Measurements from ENCODE around the gene ARHGAP9. TPM values are rescaled to one million over a fixed set of nuclear protein-coding genes. Genes with fewer than 3 reads are reported as not detected.

The ARHGAP9 gene
- total and polyA plus RNA-seq, 2 of the 4 experiments (the other 2 are of a cell fraction): 0.18 to 0.79 TPM

- ChIA-PET CTCF (no interaction called here), POLR2A (ENCODE audit: unreplicated experiment) (no interaction called here)
- no peaks in the 10 kb centered on the region for H3K36me3 ChIP-seq (ENCODE audit: control insufficient read depth, insufficient read depth, low read length)
- H2BK5ac ChIP-seq (ENCODE audit: low read depth, low read length, poor library complexity, severe bottlenecking): no peak overlapping the region
- no peak overlapping the region for H2AFZ ChIP-seq (replicated peaks; ENCODE audit: low read length, poor library complexity)
- H4K5ac ChIP-seq (ENCODE audit: low read depth, low read length): no peak overlapping the region
- H3K27ac ChIP-seq (ENCODE audit: insufficient read depth, low read length): no peak overlapping the region
- H3K27me3 ChIP-seq (ENCODE audit: control insufficient read depth, insufficient read depth, low read length): no peaks in the 10 kb centered on the region
- H3K14ac ChIP-seq (replicated peaks; ENCODE audit: low read depth, low read length): no peak overlapping the region
- H2BK20ac ChIP-seq (ENCODE audit: low read depth, low read length): no peak overlapping the region
- no peak overlapping the region for H4K8ac ChIP-seq (ENCODE audit: low read depth in 2 of 2, low read length in 2 of 2)
- WGBS, 2 experiments (ENCODE audit: extremely low coverage in 2 of 2, insufficient read length in 1 of 2): 93% methylated on average over 7 of the region's 7 CpGs; no CpG with 5 or more reads in 1 of the 2 experiments
- no peak for TF ChIP-seq MXI1 (IDR thresholded peaks at IDR 0.05; ENCODE audit: borderline replicate concordance, low read depth, low read length)
- TF ChIP-seq RAD21 (IDR thresholded peaks at IDR 0.05; ENCODE audit: low read length): no peak
- TF ChIP-seq NFE2L2 (IDR thresholded peaks at IDR 0.05; ENCODE audit: low read depth, low read length): no peak
- TF ChIP-seq MAZ (IDR thresholded peaks at IDR 0.05; ENCODE audit: borderline replicate concordance, low read depth, low read length): no peak
- TF ChIP-seq FOS (IDR thresholded peaks at IDR 0.05; ENCODE audit: low read depth, low read length): no peak
- TF ChIP-seq SMC3 (IDR thresholded peaks at IDR 0.05; ENCODE audit: low read depth, low read length): no peak
- no peak for TF ChIP-seq CHD1 (IDR thresholded peaks at IDR 0.05; ENCODE audit: low read depth, low read length)
- no peak for TF ChIP-seq CTCF (conservative IDR thresholded peaks at IDR 0.05; ENCODE audit: low read depth, low read length)
- TF ChIP-seq RFX5 (IDR thresholded peaks at IDR 0.05; ENCODE audit: low read depth, low read length): no peak
- TF ChIP-seq RCOR1 (IDR thresholded peaks at IDR 0.05; ENCODE audit: insufficient replicate concordance, low read length): no peak
- DNase-seq (no peak), ATAC-seq (ENCODE audit: low read depth) (no peak)
- intact Hi-C loops (cut with micrococcal nuclease): no loop called here
- H3K4me2 ChIP-seq (ENCODE audit: low read depth, low read length): no peak overlapping the region
- H3K9me3 ChIP-seq (ENCODE audit: control insufficient read depth, insufficient read depth, low read length): no peaks in the 10 kb centered on the region
- H3K4ac ChIP-seq (ENCODE audit: low read depth, low read length): no peak overlapping the region
- in situ Hi-C loops (cut with MboI; ENCODE audit: low sequenced_read_pairs): no loop called here
- H2BK120ac ChIP-seq (ENCODE audit: low read depth, low read length): no peak overlapping the region
- H4K91ac ChIP-seq (ENCODE audit: insufficient read depth, low read depth, low read length): no peak overlapping the region
- dilution Hi-C loops (cut with HindIII; ENCODE audit: low sequenced_read_pairs, unreplicated experiment): no loop called here
- no peak overlapping the region for H3K9ac ChIP-seq (ENCODE audit: low read depth, low read length)
- H3K79me1 ChIP-seq (ENCODE audit: low read depth in 1 of 2, low read length in 2 of 2): peaks cover 0 to 10% of the 10 kb centered on the region in 2 experiments; a peak in 1 of 4 replicates
- peaks cover 13% of the 10 kb centered on the region for H3K9me1 ChIP-seq (ENCODE audit: insufficient read depth, low read length)
- no peak overlapping the region for H2AK5ac ChIP-seq (ENCODE audit: low read depth, low read length)
- H3K4me3 ChIP-seq (ENCODE audit: insufficient read depth, low read depth, low read length): no peak overlapping the region
- no peak overlapping the region for H2AK9ac ChIP-seq (replicated peaks; ENCODE audit: low read depth, low read length, poor library complexity)
- no TSS peak for BruUV-seq (replicated peaks)
- H4K20me1 ChIP-seq (ENCODE audit: insufficient read depth, low read length): no peaks in the 10 kb centered on the region
- H3K18ac ChIP-seq (ENCODE audit: low read depth, low read length): no peak overlapping the region
- H3K23ac ChIP-seq (ENCODE audit: low read depth, low read length): no peak overlapping the region
- peaks cover 16% of the 10 kb centered on the region for H3K4me1 ChIP-seq (ENCODE audit: control insufficient read depth, insufficient read depth, low read length)
- no peak overlapping the region for H3K56ac ChIP-seq (ENCODE audit: extremely low read depth, insufficient read depth, low read length)
- no peak overlapping the region for H2BK15ac ChIP-seq (ENCODE audit: low read depth, low read length)
Measured at GRCh38 chr12:57449375-57449774, 30.3 kb downstream of the ARHGAP9 start.
